ENCODE results near the gene CCDC85C. TPM values are rescaled to one million over a fixed set of nuclear protein-coding genes. Genes with fewer than 3 reads are reported as not detected.

CCDC85C gene
- total RNA-seq, 1 experiment from 2014 or later, result 33.2 TPM

DNA sequence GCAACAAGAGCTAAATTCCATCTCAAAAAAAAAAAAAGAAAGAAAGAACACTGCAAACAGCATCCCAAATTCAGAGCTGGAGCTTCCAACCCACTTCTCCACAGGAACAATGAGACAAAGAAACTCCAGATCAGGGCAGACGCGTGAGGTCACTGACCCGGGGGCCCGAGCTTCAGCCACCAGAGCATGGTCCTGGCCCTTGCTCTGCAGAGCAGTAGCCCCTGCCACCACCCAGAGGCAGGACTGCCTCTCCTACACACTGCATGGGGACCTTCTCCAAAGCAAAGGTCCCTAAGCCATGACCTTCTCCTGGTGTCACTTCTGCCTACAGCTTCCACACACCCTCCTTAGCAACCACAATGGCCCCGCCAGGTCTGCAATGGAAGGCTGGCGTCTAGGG is 69.7 kb downstream of the CCDC85C start:
- Histone ChIP-seq H3K56ac (ENCODE audit: insufficient read length, low read depth, low read length) (no peak overlapping the region), H2BK20ac (ENCODE audit: low read depth, low read length, poor library complexity, severe bottlenecking) (no peak overlapping the region), H3K79me1 (ENCODE audit: insufficient read depth, low read depth, low read length, poor library complexity, severe bottlenecking) (peaks cover 3% of the 10 kb centered on the region), H3K27me3 (ENCODE audit: insufficient read depth, low read length) (no peaks in the 10 kb centered on the region), H3K18ac (ENCODE audit: insufficient read length, low read depth, low read length) (no peak overlapping the region), H2BK15ac (ENCODE audit: low read depth, low read length) (no peak overlapping the region), H2AK5ac (ENCODE audit: insufficient read length, low read length) (no peak overlapping the region), H3K23ac (ENCODE audit: insufficient read length, low read depth, low read length) (no peak overlapping the region), H3K79me2 (ENCODE audit: insufficient read depth, low read length) (no peaks in the 10 kb centered on the region; the same call in 1 of the 2 replicates), H3K23me2 (ENCODE audit: insufficient read length, low read depth, low read length, poor library complexity, severe bottlenecking) (no peaks in the 10 kb centered on the region), H3T11ph (ENCODE audit: low read length) (no peak overlapping the region), H3K4me1 (ENCODE audit: insufficient read depth, low read length) (peaks cover 2% of the 10 kb centered on the region; the same call in 1 of the 2 replicates), H3K9me3 (ENCODE audit: control insufficient read depth, low read depth, low read length) (no peaks in the 10 kb centered on the region), H4K8ac (replicated peaks; ENCODE audit: insufficient read length, low read depth, low read length) (no peak overlapping the region), H4K91ac (ENCODE audit: insufficient read length, low read depth, low read length) (no peak overlapping the region), H3K4me2 (ENCODE audit: insufficient read depth, insufficient read length, low read length) (no peak overlapping the region), H2AFZ (ENCODE audit: low read length) (no peak overlapping the region), H3K27ac (ENCODE audit: insufficient read length, low read depth, low read length) (no peak overlapping the region), H3K9ac (ENCODE audit: extremely low read depth, insufficient read length, low read length) (no peak overlapping the region), H2BK120ac (ENCODE audit: low read depth, low read length, poor library complexity, severe bottlenecking) (no peak overlapping the region), H3K4ac (ENCODE audit: low read depth, low read length) (no peak overlapping the region), H4K20me1 (ENCODE audit: control insufficient read depth, insufficient read depth, insufficient read length) (peaks cover 4% of the 10 kb centered on the region), H2BK12ac (ENCODE audit: insufficient read length, low read depth, low read length) (no peak overlapping the region), H3K14ac (ENCODE audit: insufficient read depth, low read length) (no peak overlapping the region), H2BK5ac (ENCODE audit: insufficient read length, low read length) (no peak overlapping the region), H4K5ac (ENCODE audit: insufficient read length, low read depth, low read length) (no peak overlapping the region)
- H3K36me3 Mint-ChIP-seq (ENCODE audit: insufficient read depth in 1 of 3, low read depth in 3 of 3), result no peaks in the 10 kb centered on the region
- WGBS (ENCODE audit: extremely low coverage, insufficient read length, low lambda C conversion rate), result no CpG with 5 or more reads among the region's 6 CpGs
- H3K27me3 Mint-ChIP-seq (ENCODE audit: low read depth), result peaks cover 2% of the 10 kb centered on the region; the same call in 1 of the 2 replicates
- TF ChIP-seq, protein P1, sequence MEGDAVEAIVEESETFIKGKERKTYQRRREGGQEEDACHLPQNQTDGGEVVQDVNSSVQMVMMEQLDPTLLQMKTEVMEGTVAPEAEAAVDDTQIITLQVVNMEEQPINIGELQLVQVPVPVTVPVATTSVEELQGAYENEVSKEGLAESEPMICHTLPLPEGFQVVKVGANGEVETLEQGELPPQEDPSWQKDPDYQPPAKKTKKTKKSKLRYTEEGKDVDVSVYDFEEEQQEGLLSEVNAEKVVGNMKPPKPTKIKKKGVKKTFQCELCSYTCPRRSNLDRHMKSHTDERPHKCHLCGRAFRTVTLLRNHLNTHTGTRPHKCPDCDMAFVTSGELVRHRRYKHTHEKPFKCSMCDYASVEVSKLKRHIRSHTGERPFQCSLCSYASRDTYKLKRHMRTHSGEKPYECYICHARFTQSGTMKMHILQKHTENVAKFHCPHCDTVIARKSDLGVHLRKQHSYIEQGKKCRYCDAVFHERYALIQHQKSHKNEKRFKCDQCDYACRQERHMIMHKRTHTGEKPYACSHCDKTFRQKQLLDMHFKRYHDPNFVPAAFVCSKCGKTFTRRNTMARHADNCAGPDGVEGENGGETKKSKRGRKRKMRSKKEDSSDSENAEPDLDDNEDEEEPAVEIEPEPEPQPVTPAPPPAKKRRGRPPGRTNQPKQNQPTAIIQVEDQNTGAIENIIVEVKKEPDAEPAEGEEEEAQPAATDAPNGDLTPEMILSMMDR (conservative IDR thresholded peaks at IDR 0.05), result no peak
- no peaks in the 10 kb centered on the region for H3K9me3 Mint-ChIP-seq
- DNase-seq, result no peak
- peak overlapping the region in 2 of 3 experiments; percentile 88 to 89; a peak in 3 of 7 replicates for H3K27ac Mint-ChIP-seq
- peaks cover 38 to 55% of the 10 kb centered on the region in 2 experiments for H3K4me1 Mint-ChIP-seq
- H3K4me3 Mint-ChIP-seq, result no peak overlapping the region; a peak in 1 of 5 replicates
